ENCODE data around the gene PIP4P1.

DNA sequence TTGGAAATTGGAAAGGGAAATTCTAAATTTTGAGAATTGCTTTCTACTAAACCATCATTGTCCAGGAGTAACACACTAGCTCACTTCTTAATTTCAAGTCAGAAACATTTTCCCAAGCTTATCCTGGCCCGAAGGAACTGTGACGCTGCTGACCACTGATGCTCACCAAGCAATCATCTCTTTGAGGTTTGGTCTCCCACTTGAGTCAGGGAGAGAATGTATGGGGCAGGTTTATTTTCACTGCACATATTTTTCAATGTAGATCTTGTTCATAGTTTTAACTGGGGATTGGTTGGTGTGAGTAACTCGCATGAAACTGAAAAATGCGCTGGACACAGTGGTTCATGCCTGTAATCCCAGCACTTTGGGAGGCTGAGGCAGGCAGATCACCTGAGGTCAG lies 31.3 kb upstream of the PIP4P1 start:
- TF ChIP-seq, protein P1, sequence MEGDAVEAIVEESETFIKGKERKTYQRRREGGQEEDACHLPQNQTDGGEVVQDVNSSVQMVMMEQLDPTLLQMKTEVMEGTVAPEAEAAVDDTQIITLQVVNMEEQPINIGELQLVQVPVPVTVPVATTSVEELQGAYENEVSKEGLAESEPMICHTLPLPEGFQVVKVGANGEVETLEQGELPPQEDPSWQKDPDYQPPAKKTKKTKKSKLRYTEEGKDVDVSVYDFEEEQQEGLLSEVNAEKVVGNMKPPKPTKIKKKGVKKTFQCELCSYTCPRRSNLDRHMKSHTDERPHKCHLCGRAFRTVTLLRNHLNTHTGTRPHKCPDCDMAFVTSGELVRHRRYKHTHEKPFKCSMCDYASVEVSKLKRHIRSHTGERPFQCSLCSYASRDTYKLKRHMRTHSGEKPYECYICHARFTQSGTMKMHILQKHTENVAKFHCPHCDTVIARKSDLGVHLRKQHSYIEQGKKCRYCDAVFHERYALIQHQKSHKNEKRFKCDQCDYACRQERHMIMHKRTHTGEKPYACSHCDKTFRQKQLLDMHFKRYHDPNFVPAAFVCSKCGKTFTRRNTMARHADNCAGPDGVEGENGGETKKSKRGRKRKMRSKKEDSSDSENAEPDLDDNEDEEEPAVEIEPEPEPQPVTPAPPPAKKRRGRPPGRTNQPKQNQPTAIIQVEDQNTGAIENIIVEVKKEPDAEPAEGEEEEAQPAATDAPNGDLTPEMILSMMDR (IDR thresholded peaks at IDR 0.05): no peak
- TF ChIP-seq POLR2A (IDR thresholded peaks at IDR 0.05) (no peak), POLR2AphosphoS5 (IDR thresholded peaks at IDR 0.05) (no peak)

Data from upper lobe of left lung (tissue), 4 donors.